Activated CD4-positive, CD25-positive, alpha-beta regulatory T cell (primary cell): ENCODE data around the gene VPS52.
A peak's percentile ranks its signal among the peaks of the same experiment; 100 is the strongest.

Source experiments
- DNase-seq, 4 experiments: peaks; one replicate each; lab custom pipeline; 2025; lab: John Stamatoyannopoulos, UW

The VPS52 gene, protein sequence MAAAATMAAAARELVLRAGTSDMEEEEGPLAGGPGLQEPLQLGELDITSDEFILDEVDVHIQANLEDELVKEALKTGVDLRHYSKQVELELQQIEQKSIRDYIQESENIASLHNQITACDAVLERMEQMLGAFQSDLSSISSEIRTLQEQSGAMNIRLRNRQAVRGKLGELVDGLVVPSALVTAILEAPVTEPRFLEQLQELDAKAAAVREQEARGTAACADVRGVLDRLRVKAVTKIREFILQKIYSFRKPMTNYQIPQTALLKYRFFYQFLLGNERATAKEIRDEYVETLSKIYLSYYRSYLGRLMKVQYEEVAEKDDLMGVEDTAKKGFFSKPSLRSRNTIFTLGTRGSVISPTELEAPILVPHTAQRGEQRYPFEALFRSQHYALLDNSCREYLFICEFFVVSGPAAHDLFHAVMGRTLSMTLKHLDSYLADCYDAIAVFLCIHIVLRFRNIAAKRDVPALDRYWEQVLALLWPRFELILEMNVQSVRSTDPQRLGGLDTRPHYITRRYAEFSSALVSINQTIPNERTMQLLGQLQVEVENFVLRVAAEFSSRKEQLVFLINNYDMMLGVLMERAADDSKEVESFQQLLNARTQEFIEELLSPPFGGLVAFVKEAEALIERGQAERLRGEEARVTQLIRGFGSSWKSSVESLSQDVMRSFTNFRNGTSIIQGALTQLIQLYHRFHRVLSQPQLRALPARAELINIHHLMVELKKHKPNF

DNA sequence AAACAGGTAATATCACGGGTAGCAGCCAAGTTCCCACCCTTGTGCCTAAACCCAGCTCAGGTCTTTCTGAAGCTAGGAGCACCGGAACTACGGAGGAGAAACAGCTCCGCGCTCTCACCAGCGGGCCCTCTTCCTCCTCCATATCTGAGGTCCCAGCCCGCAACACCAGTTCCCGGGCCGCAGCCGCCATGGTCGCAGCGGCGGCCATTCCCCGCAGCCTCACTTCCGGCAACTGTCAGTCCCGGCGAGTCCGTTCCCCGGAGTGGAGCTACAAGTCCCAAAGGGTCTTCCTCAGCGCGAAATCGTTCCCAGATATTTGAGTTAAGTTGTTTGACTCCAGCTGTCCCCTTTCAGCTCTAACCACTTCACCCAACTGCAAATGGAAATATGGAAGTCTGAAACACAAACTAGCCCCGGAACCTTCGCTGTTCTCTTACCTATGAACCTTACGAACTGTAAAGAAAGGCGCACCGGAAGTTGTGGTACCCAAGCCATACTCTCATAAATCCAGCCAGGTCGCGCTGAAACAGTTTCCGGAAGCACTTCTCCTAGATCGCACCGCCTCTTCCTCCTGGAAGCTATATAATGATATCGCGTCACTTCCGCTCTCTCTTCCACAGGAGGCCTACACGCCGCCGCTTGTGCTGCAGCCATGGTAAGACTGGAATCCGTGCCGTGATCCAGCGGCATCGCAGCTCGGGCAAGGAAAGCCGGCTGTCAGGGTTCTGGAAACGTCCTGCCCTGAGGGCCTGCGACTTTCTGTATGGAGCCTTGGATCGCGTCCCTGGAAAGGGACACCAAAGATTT is at the start of gene VPS52, which contains the start of gene RPS18:
Gene VPS52, minus strand, starts transcription at position 409 of the 807 bp plus-strand sequence. Its CDS starts 201 bp downstream, at position 208.
Gene RPS18, plus strand, starts transcription at position 608 of the 807 bp plus-strand sequence. Its CDS starts 45 bp downstream, at position 653.
- peak; percentile 74 to 83 (median 77) for DNase-seq

GRCh38 chr6:33321227-33321626 is 49.6 kb upstream of the VPS52 start:
- no peak for DNase-seq

GRCh38 chr6:33320315-33321181 is 48.9 kb upstream of the VPS52 start:
- DNase-seq, result no peak

GRCh38 chr6:33319939-33320314 is 48.3 kb upstream of the VPS52 start:
- no peak for DNase-seq

- no peak for DNase-seq
Observed at GRCh38 chr6:33318426-33319073, 46.9 kb upstream of the VPS52 start.

- DNase-seq, result peak; percentile 83 to 92 (median 87)
Observed at GRCh38 chr6:33317669-33318425, 46.2 kb upstream of the VPS52 start, which contains the start of gene ZBTB22. TSS of gene ZBTB22 (minus strand) at chr6:33317744. CDS start at chr6:33316916, 828 bp downstream.

DNA sequence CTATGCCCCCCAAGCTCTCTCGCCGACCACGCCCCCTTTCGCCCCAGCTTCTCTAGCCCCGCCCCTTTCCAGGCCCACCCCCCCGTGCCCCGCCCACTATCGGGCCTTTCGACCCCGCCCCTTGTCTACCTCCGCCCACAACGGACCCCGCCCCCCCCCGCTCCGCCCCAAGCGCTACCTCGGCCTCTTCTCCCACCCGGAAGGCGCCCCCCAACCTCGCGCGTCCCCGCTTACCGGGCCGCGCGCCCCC is 45.7 kb upstream of the VPS52 start:
- DNase-seq, result peak in 2 of 4 experiments; percentile 77 to 81

- DNase-seq, result no peak
Observed at GRCh38 chr6:33316603-33317418, 45.1 kb upstream of the VPS52 start.

DNA sequence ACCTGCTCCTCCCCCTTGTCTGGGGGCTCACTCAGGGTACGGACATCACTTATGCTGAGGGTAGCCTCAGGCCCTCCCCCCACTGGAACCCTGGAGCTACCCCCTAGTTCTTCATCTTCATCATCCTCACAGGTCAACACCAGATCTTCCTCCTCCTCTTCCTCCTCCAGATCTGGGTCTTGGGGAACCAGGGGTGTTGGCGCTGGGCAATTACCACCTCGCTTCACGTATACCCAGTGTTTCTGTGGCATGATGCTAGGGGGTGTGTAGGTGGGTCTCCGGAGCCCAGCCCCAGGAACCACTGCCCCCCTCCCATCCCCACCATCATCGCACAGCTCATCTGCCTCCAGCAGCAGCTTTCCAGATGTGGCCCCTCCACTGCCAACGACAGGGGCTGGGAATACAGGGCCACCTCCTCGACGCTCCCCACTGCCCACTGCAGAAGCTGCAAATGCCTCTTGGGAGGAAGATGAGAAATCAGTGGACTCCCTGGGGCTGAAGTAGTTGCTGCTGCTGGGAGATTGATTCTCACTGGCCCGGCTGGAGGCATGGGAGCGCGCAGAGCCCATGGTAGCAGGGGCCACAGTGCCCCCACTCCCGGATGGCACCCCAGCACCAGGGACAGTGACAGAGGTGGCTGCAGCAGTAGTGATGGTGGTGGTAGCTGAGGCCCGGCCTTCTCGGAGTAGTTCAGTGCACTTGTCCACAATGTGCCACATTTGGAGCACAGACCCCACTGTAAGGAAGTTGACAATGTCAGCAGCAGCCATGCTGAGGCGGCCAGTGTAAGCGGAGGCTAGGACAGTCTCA is 44.3 kb upstream of the VPS52 start:
- no peak for DNase-seq

GRCh38 chr6:33314943-33315792 is 43.5 kb upstream of the VPS52 start:
- no peak for DNase-seq

DNA sequence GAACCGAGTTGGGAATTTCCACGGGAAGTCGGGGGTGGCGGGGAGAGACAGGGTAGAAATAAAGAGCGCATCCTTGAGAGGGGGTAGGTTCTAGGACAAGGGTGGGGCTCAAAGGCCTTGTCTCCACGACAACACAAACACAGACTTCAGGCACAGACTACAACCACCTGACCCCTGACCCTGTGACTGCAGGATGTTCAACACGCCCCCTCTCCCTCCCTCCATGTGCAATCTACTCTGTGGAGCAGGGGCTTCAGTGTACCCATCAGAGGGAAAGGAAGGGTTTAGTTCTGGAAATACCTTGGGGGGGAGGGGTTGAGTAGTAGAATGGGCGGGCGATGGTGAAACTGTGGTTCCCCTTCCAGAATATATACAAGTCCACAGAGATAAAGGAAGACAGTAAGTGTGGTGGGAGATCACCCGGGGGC is 42.9 kb upstream of the VPS52 start:
- DNase-seq, result peak in 3 of 4 experiments; percentile 25 to 41 (median 33)

DNA sequence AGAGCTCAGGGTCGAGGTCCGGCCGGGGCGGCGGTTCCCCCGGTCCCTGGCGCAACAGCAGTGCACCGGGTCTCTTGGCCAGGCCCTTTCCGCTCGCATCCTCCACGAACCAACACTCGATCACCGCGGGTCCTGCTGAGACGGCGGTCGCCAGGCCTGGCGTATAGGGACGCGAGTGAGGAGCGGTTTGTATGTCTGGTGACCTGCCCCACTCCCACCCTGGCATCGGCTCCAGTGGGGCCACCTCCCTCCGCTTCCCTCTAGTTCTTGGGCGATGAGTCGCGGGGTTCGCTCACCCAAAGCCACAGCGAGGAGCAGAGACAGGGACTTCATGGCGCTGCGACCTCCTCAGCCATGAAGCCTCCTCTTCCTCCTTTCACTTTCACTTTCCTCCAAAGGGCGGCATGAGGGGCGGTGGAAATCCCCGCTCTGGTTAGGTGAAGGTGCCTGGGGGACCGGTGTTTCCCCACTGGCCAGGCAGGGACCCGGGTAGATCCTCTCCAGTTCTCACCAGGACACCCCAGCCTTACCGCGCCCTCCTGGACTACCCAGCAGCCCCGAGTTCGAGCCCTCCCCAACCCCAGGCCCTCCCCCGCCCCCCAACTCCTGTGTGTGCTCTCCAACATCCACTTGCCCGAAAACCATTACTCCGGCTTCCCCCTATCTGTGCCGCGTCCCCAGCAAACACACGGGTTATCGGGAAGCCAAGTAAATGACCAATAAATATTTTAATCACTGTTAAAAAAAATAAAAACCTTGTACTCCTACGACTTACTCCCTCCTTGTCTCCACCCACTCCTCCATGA is 42.2 kb upstream of the VPS52 start, which contains the start of gene TAPBP:
Gene TAPBP, minus strand, starts transcription at position 370 of the 806 bp plus-strand sequence. Its CDS starts 37 bp downstream, at position 333.
- DNase-seq, result peak; percentile 52 to 71 (median 60)

DNA sequence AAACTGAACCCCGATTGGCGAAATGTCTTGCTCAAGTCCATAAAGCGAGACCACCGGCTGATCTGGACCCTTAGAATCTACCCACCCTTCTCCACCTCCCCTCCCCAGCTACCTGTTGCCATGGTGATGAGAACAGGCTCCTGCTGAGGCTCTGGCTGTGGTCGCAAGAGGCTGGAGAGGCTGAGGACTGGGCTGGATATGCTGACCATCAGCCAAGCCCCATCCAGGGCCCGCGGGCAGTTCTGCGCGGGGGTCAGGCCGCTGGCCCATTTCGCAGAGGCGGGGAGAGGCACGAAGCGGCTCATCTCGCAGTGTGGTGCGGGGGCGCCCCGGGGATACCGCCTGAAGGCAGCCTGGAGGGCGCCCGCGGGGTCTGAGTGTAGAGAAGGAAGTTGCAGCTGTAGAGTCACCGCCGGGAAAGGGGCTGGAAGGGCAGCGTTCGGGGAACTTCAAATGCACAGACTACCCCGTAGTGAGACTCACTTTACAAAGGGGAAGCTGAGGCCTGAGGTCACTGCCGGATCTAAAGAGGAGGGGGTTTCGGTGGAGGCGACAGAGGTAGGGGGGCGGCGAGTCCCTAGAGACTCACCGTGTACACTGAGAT is 41.5 kb upstream of the VPS52 start:
- peak in 1 of 4 experiments; percentile 31 for DNase-seq

DNA sequence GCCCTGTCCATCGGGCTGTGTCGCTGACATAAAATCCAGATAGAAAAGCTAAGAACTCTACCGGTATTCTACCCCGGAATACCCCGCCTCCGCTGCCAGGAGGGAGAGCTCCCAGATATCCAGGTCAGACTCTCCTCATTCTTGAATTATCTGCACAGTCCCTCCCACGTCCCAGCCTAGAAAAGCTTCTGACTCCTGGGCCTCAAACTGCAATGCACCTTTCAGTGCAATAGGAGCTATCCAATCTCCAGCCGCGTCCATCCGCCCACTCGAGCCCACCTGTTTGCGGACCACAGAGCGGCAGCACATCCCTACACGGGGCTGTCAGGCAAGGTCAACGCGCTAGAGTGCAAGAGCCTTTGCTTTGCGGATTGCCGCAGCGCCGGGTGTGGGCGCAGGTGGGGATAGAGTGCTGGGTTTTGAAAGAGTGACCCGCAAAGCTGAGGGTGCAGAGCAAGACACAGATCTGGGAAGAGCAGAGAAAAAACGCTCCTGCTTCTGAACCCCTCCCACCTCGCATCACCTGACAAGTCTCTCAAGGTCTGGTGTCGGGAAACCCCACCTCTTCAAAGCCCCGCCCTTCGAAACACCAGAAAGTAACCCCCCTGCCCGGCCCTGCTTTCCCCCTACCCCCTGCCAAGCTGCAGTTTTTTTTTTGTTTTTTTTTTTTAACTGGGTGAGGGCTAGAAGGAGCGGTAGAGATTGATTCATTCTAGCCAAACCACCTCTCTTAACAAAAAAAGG is 40.9 kb upstream of the VPS52 start:
- peak; percentile 32 to 68 (median 54) for DNase-seq

- DNase-seq, result no peak
Observed at GRCh38 chr6:33306356-33306755, 34.7 kb upstream of the VPS52 start.
